Fibroblast of the conjunctiva (primary cell): Measurements from ENCODE around the gene VAMP2.

ENCODE experiments used
- DNase-seq: peaks from one replicate; pipeline ENCODE4 v3.0.0-alpha.2; 2010; ENCODE audit warnings: low read depth

VAMP2 gene

DNA sequence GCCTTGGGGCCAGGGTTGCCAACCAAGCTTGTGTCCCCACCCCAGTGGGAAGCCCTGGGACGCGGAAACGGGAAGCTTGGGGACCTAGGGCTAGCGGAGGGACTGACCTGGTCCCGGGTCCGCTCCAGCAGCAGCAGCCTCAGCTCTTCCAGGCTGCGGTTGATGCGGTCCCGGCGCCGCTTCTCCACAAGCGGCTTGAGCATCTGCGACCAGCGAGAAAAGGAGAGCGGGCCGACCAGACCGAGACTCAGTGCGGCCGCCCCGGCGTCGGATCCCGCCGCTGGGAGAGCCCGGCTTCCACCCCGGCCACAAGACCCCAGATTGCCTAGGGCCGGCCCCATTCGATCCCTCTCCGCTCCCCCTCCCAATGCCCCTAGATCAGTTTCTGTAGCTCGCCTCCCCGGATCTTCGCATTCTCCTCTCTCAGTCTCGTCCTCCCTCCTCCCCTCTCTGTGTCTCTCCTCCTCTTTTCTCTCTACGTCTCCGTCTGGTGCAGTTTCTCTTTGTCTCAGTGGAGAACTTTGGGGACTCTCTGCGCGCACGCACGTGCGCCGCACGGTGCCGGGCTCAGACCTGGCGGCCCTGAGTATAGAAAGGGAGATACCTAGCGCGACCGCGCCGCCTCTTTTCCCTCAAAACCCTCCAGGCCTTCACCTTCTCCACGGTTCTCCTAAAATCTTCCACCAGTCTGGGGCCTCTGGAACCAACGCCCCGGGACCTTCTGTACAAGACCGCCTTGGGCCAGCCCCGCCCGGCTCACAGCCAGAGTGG, 39.6 kb downstream of the VAMP2 start:
- no peak for DNase-seq

- no peak for DNase-seq
Observed at GRCh38 chr17:8122422-8122923, 40.3 kb downstream of the VAMP2 start.

DNA sequence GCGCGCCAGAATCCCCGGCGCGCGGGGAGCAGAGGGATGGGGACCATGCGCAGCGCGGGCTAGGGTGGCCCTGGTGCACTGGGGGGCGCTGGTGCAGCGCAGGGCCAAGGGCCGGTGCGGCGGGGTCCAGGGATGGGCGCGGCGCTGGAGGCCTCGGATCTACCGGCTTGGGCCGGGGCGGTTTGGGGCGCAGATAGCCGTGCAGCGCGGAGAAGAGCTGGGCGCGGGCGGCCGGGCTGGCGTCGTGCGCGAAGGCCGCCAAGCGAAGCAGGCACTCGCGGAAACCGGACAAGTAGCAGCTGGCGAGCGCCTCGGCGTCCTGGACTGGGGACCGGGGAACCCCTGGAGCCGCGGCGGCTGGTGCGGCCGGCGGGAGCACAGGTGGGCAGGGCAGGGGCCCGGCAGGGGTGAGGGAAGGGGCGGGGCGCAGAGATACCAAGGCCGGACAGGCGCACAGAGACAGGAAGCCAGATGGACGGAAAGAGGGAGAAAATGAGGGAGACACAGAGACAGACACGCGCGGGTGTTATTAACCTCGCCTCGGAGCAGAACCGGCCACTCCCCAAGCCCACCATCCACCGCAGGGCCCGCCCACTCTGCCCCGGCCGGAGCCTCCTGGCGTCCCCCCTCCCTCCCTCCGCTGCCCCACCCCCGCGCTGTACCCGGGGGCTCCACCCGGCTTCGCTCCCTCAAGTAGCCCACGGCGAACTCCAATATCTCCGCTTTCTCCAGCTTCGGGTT, 40.9 kb downstream of the VAMP2 start:
- no peak for DNase-seq

DNA sequence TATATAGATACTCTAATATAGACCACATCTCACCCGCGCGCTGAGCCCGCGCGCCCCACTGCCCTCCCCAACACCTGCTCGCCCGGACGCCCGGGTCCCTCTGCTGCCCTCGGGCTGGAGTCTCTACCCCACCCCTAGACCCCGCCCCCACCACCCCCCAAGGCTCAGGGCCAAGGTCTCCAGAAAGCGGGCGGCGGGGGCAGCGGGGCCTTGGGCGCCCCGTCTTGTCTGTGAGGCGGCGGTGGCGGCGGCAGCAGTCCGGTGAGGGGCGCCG, 41.4 kb downstream of the VAMP2 start:
- no peak for DNase-seq

GRCh38 chr17:8120520-8121406, 42.0 kb downstream of the VAMP2 start:
- no peak for DNase-seq

DNA sequence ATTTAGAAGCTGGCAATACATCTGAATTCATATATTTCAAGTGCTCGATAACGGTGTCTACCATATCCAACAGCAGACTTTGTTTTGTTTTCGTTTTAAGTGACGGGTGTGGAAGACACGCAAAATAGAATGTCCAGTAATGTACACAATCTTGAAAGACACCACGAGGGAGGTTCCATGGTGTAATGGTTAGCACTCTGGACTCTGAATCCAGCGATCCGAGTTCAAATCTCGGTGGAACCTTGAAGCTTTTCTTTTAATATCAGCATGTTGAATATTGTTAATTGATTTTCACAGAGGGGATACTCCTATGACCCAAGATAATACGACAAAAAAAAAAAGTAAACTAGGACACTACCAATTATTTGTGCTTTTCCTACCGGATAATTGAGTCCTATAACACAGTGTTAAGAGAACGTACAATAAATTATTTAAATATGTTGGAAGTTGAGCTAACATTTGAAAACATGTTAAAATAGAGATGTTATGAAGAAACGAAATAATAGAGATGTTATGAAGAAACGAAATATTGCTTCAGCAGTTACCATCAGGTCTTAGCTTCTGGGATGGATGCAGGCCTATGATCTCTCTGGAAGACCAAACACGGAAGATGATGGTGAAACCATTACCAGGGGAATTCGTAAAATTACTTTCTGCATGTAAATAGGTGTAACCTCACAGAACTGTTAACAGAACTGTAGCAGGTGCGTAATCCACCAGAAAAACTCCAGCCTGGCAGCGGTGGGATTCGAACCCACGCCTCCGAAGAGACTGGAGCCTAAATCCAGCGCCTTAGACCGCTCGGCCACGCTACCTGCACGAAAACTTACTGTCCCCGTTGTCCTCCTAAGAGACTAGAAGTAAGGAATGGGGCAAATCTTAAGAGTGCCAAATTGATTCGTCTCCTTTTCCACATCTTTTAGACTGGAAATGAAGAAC, 42.9 kb downstream of the VAMP2 start:
- peak; percentile 91 for DNase-seq

DNA sequence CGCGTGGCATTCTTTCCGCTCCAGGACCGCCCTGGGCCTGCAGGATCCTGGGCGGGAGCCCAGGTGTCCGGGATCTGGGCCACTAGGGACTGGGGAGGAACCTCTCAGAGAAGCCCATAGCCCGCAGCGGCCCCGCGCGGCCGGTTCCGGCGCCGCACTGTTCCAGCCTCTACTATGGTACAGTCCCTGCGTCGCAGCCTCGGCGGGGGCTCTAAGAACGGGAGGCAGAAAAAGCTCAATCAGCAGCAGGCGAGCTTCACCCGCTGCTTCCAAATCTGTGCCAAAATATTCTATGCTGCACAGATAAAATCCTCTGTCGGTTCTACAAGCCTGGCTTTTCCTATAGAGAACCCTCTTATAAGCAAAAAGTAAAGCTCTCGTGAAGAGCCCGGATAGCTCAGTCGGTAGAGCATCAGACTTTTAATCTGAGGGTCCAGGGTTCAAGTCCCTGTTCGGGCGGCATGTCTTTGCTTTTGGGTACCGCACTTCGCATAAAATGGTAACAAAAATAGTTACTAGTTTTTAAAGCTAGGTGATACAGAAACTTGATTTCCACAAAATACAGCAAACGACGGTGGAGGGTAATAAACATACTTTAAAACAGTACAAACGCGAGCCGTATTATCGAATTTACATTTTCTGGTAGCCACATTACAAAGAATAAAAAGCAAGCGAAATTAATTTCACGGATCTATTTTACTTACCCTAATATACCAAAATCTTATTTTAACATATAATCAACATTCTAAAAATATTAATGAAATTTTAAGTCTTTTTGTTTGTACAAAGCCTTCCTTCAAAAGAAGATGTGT, 43.8 kb downstream of the VAMP2 start:
- DNase-seq, result peak; percentile 77

GRCh38 chr17:8117980-8118768, 44.6 kb downstream of the VAMP2 start, which contains the start of gene ALOXE3:
ALOXE3 (minus strand) TSS chr17:8118514; CDS start chr17:8117990, 524 bp downstream.
- no peak for DNase-seq

DNA sequence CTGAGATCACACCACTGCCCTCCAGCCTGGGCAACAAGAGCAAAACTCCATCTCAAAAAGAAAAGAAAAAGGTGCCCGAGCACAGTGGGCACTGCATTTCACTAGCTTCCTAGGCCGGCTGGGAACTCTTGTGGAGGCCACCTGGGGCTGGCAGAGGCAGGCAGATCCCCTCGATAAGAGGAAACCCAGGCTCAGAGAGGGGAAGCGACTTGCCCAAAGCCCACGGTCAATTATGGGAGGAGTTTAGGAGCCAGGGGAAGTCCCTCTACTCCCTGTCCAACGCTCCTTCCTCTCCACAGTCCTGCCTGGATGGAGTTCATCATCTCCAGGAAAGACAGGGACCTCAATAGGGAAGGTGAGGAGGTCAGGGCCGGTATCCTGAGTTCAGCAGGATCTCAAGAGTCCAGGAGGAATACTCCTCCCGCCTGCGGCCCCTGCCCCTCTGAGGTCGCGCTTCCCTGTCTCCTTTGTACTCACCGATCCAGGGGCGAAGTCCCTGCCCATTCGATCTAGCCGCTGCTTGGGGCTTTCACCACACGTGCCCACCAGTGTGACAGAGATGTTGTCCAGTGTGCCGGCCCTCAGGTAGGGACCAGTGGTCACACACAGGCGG, 45.3 kb downstream of the VAMP2 start:
- DNase-seq, result no peak

- no peak for DNase-seq
Observed at GRCh38 chr17:8116776-8117175, 46.0 kb downstream of the VAMP2 start.

GRCh38 chr17:8110907-8111306, 51.8 kb downstream of the VAMP2 start:
- no peak for DNase-seq

GRCh38 chr17:8110456-8110804, 52.3 kb downstream of the VAMP2 start:
- no peak for DNase-seq

DNA sequence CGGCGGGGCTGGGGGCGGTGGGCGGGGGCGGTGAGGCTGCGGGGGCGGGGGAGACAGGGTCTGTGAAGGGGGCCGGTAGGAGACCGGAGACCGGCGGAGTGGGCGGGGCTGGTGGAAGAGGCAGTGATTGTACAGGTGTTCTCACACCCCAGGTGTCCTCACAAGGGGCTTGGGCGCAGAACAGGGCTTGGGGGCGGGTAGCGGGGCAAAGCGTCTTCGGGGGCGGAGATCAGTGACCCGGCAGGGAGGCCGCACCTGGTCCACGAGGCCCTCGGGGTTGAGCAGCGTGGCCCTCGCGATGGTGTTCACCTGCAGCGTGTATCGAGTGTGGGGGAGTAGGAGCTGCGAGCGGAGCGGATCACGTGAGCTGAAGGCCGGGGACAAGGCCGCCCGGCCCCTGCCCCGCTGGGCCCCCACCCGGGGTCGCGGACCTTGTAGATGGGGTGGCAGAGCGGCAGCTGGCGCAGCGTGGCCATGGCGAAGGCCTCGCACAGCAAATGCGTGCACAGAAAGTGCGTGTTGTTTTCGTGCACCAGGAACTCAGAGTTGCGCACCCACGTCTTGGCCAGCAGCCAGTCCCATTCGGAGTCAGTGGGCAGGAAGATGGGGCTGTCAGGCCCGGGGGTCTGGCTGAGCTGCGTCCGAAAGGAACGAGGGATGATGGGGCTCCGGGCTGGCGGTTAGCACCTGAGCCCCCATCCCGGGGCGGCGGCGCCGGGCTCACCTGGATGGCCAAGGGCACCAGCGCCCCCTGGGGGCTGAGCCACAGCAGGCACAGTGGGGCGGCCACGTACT, 52.9 kb downstream of the VAMP2 start:
- no peak for DNase-seq
